ENCODE data around the gene FABP7. TPM values are rescaled to one million over a fixed set of nuclear protein-coding genes. Genes with fewer than 3 reads are reported as not detected.

FABP7 gene
- total RNA-seq: 1 to 10 TPM in 2 of 4 donors, under 1 TPM in 1, not detected in 1; 0.51 to 1.1 (median 1.0) TPM
- 3.3 TPM for polyA plus RNA-seq
- long read RNA-seq, donor 1: 0 reads
- long read RNA-seq, donor 2, partial matches to known transcripts: 0 of 1 reads
- long read RNA-seq, donor 2, other reads (novel, unspliced or antisense): 0 of 1 reads
- long read RNA-seq, donor 3: 0 reads
- long read RNA-seq, donor 4, partial matches to known transcripts: 1 of 1 reads
- long read RNA-seq, donor 4, other reads (novel, unspliced or antisense): 0 of 1 reads

- DNase-seq (no peak), ATAC-seq (no peak)
- H3K27me3 ChIP-seq (ENCODE audit: control insufficient read depth, insufficient read depth): no peaks in the 10 kb centered on the region
- H3K4me3 ChIP-seq (ENCODE audit: low read length): no peak within 1 kb of the TSS
- no peak within 1 kb of the TSS for H3K27ac ChIP-seq (ENCODE audit: low read length)
- no peaks in the 10 kb centered on the region for H3K9me3 ChIP-seq (ENCODE audit: control insufficient read depth, low read length)
- H3K4me1 ChIP-seq (ENCODE audit: control insufficient read depth, insufficient read depth, low read length): no peaks in the 10 kb centered on the region
- WGBS: 57% methylated on average over 3 of the region's 3 CpGs
- intact Hi-C loops (cut with DNase I): loop anchor here in 1 of 4 donors (10.0 kb wide), 1 partner anchor 45 kb away; no protein-coding TSS in a partner anchor
Observed at GRCh38 chr6:122779667-122780066, at the start of gene FABP7. FABP7 (plus strand) TSS chr6:122779716; CDS start chr6:122779795, 79 bp downstream.

- no peak overlapping the region for H3K27ac ChIP-seq (ENCODE audit: low read length)
- no peaks in the 10 kb centered on the region for H3K27me3 ChIP-seq (ENCODE audit: control insufficient read depth, insufficient read depth)
- H3K4me1 ChIP-seq (ENCODE audit: control insufficient read depth, insufficient read depth, low read length): no peaks in the 10 kb centered on the region
- DNase-seq (no peak), ATAC-seq (no peak)
- H3K9me3 ChIP-seq (ENCODE audit: control insufficient read depth, low read length): no peaks in the 10 kb centered on the region
- 75% methylated on average over 3 of the region's 3 CpGs for WGBS
- intact Hi-C loops (cut with DNase I): loop anchor here (2.0 to 10.0 kb wide), 4 partner anchors 54 to 584 kb away; partner anchors contain the start of gene SMPDL3A (in 1 of the 4)
- no peak overlapping the region for H3K4me3 ChIP-seq (ENCODE audit: low read length)
Observed at GRCh38 chr6:122730334-122730733, 49.2 kb upstream of the FABP7 start.

- Histone ChIP-seq H3K27me3 (ENCODE audit: control insufficient read depth, insufficient read depth) (no peaks in the 10 kb centered on the region), H3K4me1 (ENCODE audit: control insufficient read depth, insufficient read depth, low read length) (no peaks in the 10 kb centered on the region), H3K27ac (ENCODE audit: low read length) (no peak overlapping the region), H3K4me3 (ENCODE audit: low read length) (no peak overlapping the region), H3K9me3 (ENCODE audit: control insufficient read depth, low read length) (no peaks in the 10 kb centered on the region)
- DNase-seq (no peak), ATAC-seq (no peak)
- WGBS: 2% methylated on average over 4 of the region's 4 CpGs
- intact Hi-C loops (cut with DNase I): loop anchor here (2.0 to 10.0 kb wide), 4 partner anchors 54 to 584 kb away; partner anchors contain the start of gene SMPDL3A (in 1 of the 4)
Observed at GRCh38 chr6:122730775-122731386, 48.6 kb upstream of the FABP7 start.

DNA sequence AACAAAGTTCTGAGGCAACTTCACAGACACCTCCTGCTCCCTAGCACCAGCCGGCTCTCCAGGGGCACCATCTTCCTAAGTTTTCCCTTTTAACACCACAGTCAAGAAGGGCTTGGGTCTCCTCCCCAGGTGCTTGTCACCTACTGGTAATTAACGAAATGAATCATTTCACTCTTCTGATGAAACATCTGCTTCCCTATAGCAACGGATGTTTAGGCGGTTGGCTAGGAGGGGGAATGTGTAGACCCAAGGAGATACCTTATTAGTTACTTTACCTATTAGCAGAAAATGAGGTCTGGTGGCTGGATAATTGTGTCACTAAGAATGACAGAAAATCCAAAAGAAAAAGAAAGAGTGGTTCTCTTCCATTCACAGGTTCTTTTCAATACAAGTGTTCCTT, 46.3 kb upstream of the FABP7 start:
- intact Hi-C loops (cut with DNase I): loop anchor here (5.0 to 10.0 kb wide), 3 partner anchors 52 to 582 kb away; partner anchors contain the start of gene SMPDL3A (in 1 of the 4)
- 67% methylated on average over 4 of the region's 4 CpGs for whole genome bisulfite sequencing
- Histone ChIP-seq H3K27me3 (ENCODE audit: control insufficient read depth, insufficient read depth) (no peaks in the 10 kb centered on the region), H3K4me1 (ENCODE audit: control insufficient read depth, insufficient read depth, low read length) (no peaks in the 10 kb centered on the region), H3K27ac (ENCODE audit: low read length) (no peak overlapping the region), H3K4me3 (ENCODE audit: low read length) (no peak overlapping the region), H3K9me3 (ENCODE audit: control insufficient read depth, low read length) (no peaks in the 10 kb centered on the region)
- DNase-seq (no peak), ATAC-seq (no peak)

DNA sequence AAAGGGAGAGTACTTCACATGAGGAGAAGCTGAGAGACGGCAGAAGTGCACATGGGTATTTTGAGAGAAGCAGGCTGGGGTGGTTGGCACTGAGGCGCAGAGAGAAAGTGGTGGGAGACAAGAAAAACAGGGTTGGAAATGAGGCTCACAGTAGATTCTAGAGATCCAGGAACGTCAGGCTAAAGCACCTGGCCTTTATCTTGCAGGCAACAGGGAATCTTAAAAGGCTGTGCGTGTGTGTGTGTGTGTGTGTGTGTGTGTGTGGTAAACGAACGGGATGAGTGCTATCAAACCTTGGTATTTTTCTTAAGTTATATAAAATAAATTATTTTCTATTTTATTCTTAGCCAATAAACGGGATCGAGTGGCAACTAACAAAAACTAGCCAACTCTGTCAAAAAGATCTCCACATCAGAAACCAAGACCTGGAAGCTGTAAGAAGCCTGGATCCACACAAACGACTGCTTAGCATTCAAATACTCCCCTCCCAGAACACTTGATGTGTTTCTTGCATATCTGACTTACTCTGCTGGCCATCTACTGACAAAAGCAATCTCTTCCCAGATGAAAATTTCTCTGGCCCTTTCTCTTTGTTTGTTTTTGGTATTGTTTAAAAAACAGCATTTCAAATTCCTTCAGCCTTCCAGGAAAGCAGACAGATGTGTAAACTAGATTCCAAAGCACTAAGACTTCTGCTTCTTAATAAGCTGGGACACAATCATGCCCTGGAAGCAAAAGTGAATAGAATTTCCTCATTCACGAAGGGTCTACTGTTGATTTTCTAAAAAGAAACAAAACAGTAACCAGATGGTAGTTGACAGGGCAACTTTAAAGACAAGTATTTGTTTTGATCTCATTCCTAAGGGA, 44.8 kb upstream of the FABP7 start:
- intact Hi-C loops (cut with DNase I): loop anchor here (5.0 to 10.0 kb wide), 3 partner anchors 50 to 580 kb away; partner anchors contain the start of gene SMPDL3A (in 1 of the 4)
- Histone ChIP-seq H3K4me1 (ENCODE audit: control insufficient read depth, insufficient read depth, low read length) (no peaks in the 10 kb centered on the region), H3K9me3 (ENCODE audit: control insufficient read depth, low read length) (no peaks in the 10 kb centered on the region), H3K27ac (ENCODE audit: low read length) (no peak overlapping the region), H3K27me3 (ENCODE audit: control insufficient read depth, insufficient read depth) (no peaks in the 10 kb centered on the region), H3K4me3 (ENCODE audit: low read length) (no peak overlapping the region)
- WGBS: 47% methylated on average over 10 of the region's 10 CpGs
- DNase-seq (no peak), ATAC-seq (no peak)

GRCh38 chr6:122735582-122735981, 43.9 kb upstream of the FABP7 start:
- intact Hi-C loops (cut with DNase I): loop anchor here in 2 of 4 donors (10.0 kb wide), 2 partner anchors 49 to 579 kb away; partner anchors contain the start of gene SMPDL3A (in 1 of the 2)
- Histone ChIP-seq H3K4me3 (ENCODE audit: low read length) (no peak overlapping the region), H3K27ac (ENCODE audit: low read length) (no peak overlapping the region), H3K9me3 (ENCODE audit: control insufficient read depth, low read length) (no peaks in the 10 kb centered on the region), H3K27me3 (ENCODE audit: control insufficient read depth, insufficient read depth) (no peaks in the 10 kb centered on the region), H3K4me1 (ENCODE audit: control insufficient read depth, insufficient read depth, low read length) (no peaks in the 10 kb centered on the region)
- DNase-seq (no peak), ATAC-seq (no peak)
- WGBS: 59% methylated on average over 4 of the region's 4 CpGs

DNA sequence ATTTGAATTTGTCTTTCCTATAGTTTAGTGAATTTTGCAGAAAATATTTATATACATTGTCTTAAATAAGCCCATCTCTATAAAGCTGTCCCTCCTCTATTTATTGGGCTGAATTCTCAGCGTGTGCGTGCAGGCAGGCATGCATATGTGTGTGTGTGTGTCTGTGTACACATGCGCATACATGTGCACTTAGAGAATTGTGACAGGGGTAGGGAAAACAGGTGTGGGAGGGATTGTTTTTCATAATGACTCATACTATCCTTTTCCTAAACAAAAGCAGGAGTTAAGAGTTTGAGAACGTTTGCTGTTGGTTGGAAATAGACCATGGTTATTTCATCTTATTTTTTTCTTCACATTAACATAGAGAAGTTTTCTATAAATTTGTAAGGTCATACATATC, 43.4 kb upstream of the FABP7 start:
- no peaks in the 10 kb centered on the region for H3K27me3 ChIP-seq (ENCODE audit: control insufficient read depth, insufficient read depth)
- no peak overlapping the region for H3K27ac ChIP-seq (ENCODE audit: low read length)
- H3K9me3 ChIP-seq (ENCODE audit: control insufficient read depth, low read length): no peaks in the 10 kb centered on the region
- no peaks in the 10 kb centered on the region for H3K4me1 ChIP-seq (ENCODE audit: control insufficient read depth, insufficient read depth, low read length)
- ATAC-seq: no peak
- intact Hi-C loops (cut with DNase I): loop anchor here in 2 of 4 donors (10.0 kb wide), 2 partner anchors 49 to 579 kb away; partner anchors contain the start of gene SMPDL3A (in 1 of the 2)
- no peak overlapping the region for H3K4me3 ChIP-seq (ENCODE audit: low read length)
- no peak for DNase-seq
- WGBS: 80% methylated on average over 4 of the region's 4 CpGs

- 63% methylated on average over 3 of the region's 3 CpGs for WGBS
- Histone ChIP-seq H3K9me3 (ENCODE audit: control insufficient read depth, low read length) (no peaks in the 10 kb centered on the region), H3K27me3 (ENCODE audit: control insufficient read depth, insufficient read depth) (no peaks in the 10 kb centered on the region), H3K27ac (ENCODE audit: low read length) (no peak overlapping the region), H3K4me1 (ENCODE audit: control insufficient read depth, insufficient read depth, low read length) (no peaks in the 10 kb centered on the region), H3K4me3 (ENCODE audit: low read length) (no peak overlapping the region)
- DNase-seq (no peak), ATAC-seq (no peak)
- intact Hi-C loops (cut with DNase I): loop anchor here in 2 of 4 donors (10.0 kb wide), 2 partner anchors 48 to 578 kb away; partner anchors contain the start of gene SMPDL3A (in 1 of the 2)
Observed at GRCh38 chr6:122736616-122737015, 42.9 kb upstream of the FABP7 start.

DNA sequence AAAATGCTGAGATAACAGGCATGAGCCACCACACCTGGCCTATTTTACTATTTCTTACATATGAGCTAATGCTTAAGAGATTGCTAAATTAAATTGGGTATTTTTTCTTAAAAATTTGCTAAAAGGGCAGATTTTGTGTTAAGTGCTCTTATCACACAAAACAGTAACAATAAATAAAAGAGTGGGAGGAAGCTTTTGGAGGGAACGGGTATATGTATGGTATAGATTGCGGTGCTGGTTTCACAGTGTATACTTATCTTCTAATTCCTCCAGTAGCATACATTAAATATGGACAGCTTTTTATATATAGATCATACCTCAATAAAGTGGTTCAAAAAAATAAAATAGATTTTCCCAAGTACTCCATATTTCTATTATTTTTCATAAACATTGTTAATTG, 39.4 kb upstream of the FABP7 start:
- ATAC-seq: no peak
- 90% methylated on average over 2 of the region's 2 CpGs for WGBS

DNA sequence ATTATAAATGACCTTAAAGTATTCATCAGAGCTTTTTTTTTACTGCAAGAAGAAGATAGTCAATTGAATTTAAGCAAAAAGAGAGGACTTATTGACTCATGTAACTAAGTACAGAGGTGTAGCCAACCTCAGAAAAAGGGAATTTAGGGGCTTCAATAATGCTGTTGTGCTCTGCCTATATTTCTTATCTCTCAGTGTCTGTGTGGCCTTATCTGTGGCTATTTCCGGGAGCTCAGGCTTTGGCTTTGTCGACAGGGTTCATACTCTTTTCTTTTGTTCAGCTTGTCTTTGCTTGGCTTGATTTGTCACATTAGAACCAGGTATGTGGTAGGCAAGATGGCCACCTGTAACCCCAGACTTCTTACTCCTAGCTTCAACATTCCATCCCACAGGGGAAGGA, 38.6 kb upstream of the FABP7 start:
- H3K9me3 ChIP-seq (ENCODE audit: control insufficient read depth, low read length): no peaks in the 10 kb centered on the region
- H3K4me1 ChIP-seq (ENCODE audit: control insufficient read depth, insufficient read depth, low read length): no peaks in the 10 kb centered on the region
- ATAC-seq (no peak), DNase-seq (no peak)
- intact Hi-C loops (cut with DNase I): no loop called here
- WGBS: 27% methylated on average over 2 of the region's 2 CpGs
- H3K27ac ChIP-seq (ENCODE audit: low read length): no peak overlapping the region
- no peak overlapping the region for H3K4me3 ChIP-seq (ENCODE audit: low read length)
- no peaks in the 10 kb centered on the region for H3K27me3 ChIP-seq (ENCODE audit: control insufficient read depth, insufficient read depth)

More for the DNA sequence above, 39.4 kb upstream of the FABP7 start:
- intact Hi-C loops (cut with DNase I): no loop called here
- Histone ChIP-seq H3K27me3 (ENCODE audit: control insufficient read depth, insufficient read depth) (no peaks in the 10 kb centered on the region), H3K27ac (ENCODE audit: low read length) (no peak overlapping the region), H3K4me3 (ENCODE audit: low read length) (no peak overlapping the region), H3K9me3 (ENCODE audit: control insufficient read depth, low read length) (no peaks in the 10 kb centered on the region), H3K4me1 (ENCODE audit: control insufficient read depth, insufficient read depth, low read length) (no peaks in the 10 kb centered on the region)
- DNase-seq: no peak
